Inflammatory macrophage treated with lipopolysaccharide for 4 hours (primary cell): ENCODE results near the gene ZNF581.

Experiments
- DNase-seq: peaks from one replicate; pipeline ENCODE4 v3.0.0-alpha.2; 2020

The ZNF581 gene

GRCh38 chr19:55611983-55612645, 31.3 kb upstream of the ZNF581 start:
- DNase-seq, result peak; percentile 19

GRCh38 chr19:55613396-55613795, 30.1 kb upstream of the ZNF581 start:
- DNase-seq, result no peak

- DNase-seq, result no peak
Measured at GRCh38 chr19:55613930-55614710, 29.3 kb upstream of the ZNF581 start.

- DNase-seq, result no peak
Measured at GRCh38 chr19:55614711-55615542, 28.5 kb upstream of the ZNF581 start.

GRCh38 chr19:55615543-55616394, 27.7 kb upstream of the ZNF581 start:
- no peak for DNase-seq

- DNase-seq, result no peak
Measured at GRCh38 chr19:55616395-55616875, 27.0 kb upstream of the ZNF581 start.

- DNase-seq, result no peak
Measured at GRCh38 chr19:55617426-55617825, 26.0 kb upstream of the ZNF581 start.

GRCh38 chr19:55618426-55618825, 25.0 kb upstream of the ZNF581 start:
- no peak for DNase-seq

GRCh38 chr19:55619286-55619685, 24.2 kb upstream of the ZNF581 start:
- peak; percentile 69 for DNase-seq

GRCh38 chr19:55620410-55621204, 22.8 kb upstream of the ZNF581 start:
- peak; percentile 71 for DNase-seq

GRCh38 chr19:55621205-55621672, 22.2 kb upstream of the ZNF581 start:
- DNase-seq, result no peak

- no peak for DNase-seq
Measured at GRCh38 chr19:55621673-55622231, 21.7 kb upstream of the ZNF581 start.

- DNase-seq, result no peak
Measured at GRCh38 chr19:55622242-55622969, 21.0 kb upstream of the ZNF581 start.

- no peak for DNase-seq
Measured at GRCh38 chr19:55623130-55623529, 20.3 kb upstream of the ZNF581 start.

- no peak for DNase-seq
Measured at GRCh38 chr19:55623561-55623960, 19.9 kb upstream of the ZNF581 start.

GRCh38 chr19:55624109-55625003, 19.1 kb upstream of the ZNF581 start, which contains the start of gene ZNF784:
ZNF784 (minus strand) TSS chr19:55624566; CDS start chr19:55624561, 5 bp downstream.
- DNase-seq, result peak; percentile 94

GRCh38 chr19:55625004-55625326, 18.5 kb upstream of the ZNF581 start:
- no peak for DNase-seq

GRCh38 chr19:55626350-55626749, 17.1 kb upstream of the ZNF581 start:
- no peak for DNase-seq

GRCh38 chr19:55632463-55632834, 11.0 kb upstream of the ZNF581 start:
- peak; percentile 94 for DNase-seq
